Omental fat pad (tissue), 4 donors: ENCODE results near the gene MYO9A. TPM values are rescaled to one million over a fixed set of nuclear protein-coding genes. Genes with fewer than 3 reads are reported as not detected.

Experiments
- ATAC-seq: fragments of 150-250 bp; one replicate; pipeline ENCODE4 v1.9.1; 2016; ENCODE audit warnings: mild to moderate bottlenecking, moderate library complexity; ENCODE audit not compliant: low FRiP score
- DNase-seq: peaks from one replicate; pipeline ENCODE4 v3.0.0-alpha.2; 2019; ENCODE audit warnings: low spot score
- total RNA-seq, 4 donors: library from RNA; depleted of rRNA; stranded (reverse); fragments of >200 nt; gene quantifications; one replicate each; pipeline ENCODE4 v1.1.0, GENCODE V29; 2016
- TF ChIP-seq, protein P1 (sequence below), 3 donors: fragments of 450-650 bp; IDR thresholded peaks; one replicate each; pipeline ENCODE4 v1.5.1; 2016 to 2017; ENCODE audit warnings: antibody characterized with exemption in 3 of 3, mild to moderate bottlenecking in 3 of 3, moderate library complexity in 2 of 3

Gene MYO9A
- total RNA-seq, 4 donors from 2014 or later = 31.6 to 82.9 (median 48.7) TPM

DNA sequence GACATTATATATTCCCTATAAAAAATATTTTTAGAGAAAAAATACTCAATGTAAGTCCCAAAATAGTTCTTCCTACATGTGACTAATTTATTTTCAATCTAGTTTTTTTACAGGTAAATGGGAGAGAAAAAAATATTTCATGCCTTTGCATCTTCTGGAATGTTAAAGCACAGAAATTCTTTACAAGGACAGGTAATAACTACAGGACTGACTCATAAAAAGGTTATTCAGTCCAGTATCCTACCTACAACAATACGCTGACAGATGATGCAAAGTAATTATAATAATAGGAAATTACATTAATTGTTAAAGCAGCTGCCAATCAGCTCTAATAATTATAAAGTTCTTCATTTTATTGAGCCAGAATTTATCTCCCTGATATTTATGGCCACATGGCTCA is 147.5 kb downstream of the MYO9A start:
- TF ChIP-seq, protein P1, sequence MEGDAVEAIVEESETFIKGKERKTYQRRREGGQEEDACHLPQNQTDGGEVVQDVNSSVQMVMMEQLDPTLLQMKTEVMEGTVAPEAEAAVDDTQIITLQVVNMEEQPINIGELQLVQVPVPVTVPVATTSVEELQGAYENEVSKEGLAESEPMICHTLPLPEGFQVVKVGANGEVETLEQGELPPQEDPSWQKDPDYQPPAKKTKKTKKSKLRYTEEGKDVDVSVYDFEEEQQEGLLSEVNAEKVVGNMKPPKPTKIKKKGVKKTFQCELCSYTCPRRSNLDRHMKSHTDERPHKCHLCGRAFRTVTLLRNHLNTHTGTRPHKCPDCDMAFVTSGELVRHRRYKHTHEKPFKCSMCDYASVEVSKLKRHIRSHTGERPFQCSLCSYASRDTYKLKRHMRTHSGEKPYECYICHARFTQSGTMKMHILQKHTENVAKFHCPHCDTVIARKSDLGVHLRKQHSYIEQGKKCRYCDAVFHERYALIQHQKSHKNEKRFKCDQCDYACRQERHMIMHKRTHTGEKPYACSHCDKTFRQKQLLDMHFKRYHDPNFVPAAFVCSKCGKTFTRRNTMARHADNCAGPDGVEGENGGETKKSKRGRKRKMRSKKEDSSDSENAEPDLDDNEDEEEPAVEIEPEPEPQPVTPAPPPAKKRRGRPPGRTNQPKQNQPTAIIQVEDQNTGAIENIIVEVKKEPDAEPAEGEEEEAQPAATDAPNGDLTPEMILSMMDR (IDR thresholded peaks at IDR 0.05) = no peak
- no peak for ATAC-seq
- no peak for DNase-seq

DNA sequence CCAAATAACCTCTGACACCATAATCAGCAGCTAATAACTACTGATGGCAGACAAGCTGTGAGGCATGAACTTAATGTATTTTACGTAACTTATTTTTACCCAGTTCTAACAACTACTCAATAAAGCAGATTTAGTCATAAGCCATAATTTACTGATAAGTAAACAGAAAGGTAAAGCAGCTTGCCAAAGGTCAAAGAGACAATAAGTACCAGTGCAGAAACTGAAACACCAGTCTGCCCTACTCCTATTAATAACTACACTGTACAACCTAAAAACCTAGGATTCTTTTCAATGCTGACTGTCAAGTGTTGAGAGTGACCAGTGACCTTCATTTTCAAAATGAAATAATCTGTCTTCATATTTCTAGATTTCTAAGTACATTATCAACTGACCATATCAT is 155.4 kb downstream of the MYO9A start:
- TF ChIP-seq, protein P1 (IDR thresholded peaks at IDR 0.05) = no peak
- DNase-seq (no peak), ATAC-seq (no peak)

DNA sequence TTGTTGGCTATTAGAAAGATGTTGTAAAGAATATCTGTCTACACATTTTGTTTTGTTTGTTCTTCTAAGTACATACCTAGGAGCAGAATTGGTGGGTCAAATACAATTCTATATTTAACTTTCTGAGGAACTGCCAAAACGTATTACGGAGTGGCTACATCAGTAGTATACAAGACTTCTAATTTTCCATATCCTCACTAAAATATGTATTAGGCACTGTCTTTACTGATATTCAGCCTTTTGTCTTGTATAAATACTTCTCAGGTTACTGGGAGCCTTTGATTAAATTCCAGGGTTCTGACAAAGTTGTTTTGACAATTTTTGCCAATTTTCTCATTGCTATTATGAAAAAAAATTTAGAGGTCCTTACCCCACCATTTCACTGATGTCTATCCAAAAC is 160.9 kb downstream of the MYO9A start:
- no peak for ATAC-seq
- TF ChIP-seq, protein P1 (IDR thresholded peaks at IDR 0.05) = no peak
- DNase-seq = no peak

DNA sequence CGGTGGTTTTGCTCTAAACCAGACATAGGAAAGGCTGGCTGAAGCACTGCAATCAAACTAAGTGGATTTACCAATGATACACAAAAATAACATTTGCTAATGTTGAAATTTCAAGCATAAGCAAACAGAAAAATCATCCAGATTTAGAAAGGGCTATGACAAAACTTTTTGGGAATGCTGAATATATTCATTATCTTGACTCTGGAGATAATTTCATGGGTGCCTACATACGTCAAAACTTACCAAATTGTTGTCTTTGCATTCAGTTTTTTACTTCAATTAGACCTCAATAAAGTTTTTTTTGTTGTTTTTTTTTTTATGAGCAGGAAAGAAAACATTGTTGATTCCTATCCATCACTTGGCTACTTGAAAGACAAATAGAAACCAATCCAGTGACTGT is 166.8 kb downstream of the MYO9A start:
- ATAC-seq (no peak), DNase-seq (no peak)
- TF ChIP-seq, protein P1 (IDR thresholded peaks at IDR 0.05) = no peak

DNA sequence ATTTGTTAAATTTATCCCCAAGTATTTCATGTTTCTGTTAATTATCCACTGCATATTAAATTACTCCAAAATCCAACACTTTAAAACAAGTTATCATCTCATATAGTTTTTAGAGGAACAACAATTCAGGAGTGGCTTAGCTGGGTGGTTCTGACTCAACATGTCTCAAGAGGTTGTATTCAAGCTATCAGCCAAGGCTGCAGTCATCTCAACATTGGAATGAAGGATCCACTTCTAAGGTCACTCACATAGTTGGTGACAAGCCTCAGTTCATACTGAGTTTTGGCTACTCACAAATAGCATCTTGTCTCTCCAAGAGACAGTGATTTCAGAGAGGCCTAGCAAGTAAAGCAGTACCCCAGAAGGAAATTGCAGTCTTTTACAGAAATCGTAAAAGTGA is 172.9 kb downstream of the MYO9A start:
- DNase-seq = no peak
- TF ChIP-seq, protein P1 (IDR thresholded peaks at IDR 0.05) = no peak
- no peak for ATAC-seq

DNA sequence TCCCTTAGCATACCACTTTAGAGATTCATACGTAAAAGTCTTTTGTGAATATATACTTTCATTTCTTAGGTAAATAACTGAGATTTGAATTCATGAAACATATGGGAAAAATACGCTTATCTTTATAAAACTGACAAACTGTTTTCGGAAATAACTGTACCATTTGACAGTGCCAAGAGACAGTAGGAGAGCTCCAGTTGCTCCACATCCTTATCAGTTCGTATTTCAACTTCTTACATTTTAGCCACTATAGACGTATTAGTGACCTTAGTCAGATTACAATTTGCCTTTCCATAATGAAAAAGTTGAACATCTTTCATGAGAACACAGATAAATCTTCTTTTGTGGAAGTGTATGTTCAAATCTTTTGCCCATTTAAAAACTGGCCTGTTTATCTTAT is 174.1 kb downstream of the MYO9A start:
- ATAC-seq (no peak), DNase-seq (no peak)
- TF ChIP-seq, protein P1 (IDR thresholded peaks at IDR 0.05) = no peak

DNA sequence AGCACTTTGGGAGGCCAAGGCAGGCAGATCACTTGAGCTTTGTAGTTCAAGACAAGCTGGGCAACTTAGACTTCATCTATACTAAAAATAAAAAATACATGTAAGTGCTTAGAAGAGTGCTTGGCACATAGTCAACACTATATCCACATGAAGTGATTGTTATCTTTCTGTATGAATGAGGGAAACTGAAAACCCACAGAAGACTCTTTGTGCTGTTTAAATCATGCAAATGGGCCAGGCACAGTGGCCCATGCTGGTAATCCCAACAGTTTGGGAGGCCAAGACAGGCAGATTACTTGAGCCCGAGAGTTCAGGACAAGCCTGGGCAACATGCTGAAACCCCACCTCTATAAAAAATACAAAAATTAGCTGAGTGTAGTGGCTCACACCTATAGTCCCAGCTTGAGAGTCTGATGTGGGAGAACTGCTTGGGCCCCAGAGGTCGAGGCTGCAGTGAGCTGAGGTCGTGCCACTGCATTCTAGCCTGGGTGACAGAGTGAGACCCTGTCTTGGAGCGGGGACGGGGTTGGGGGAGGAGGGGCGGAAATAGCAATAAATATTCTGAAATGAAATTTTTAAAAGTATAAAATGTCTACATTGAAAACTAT is 177.9 kb downstream of the MYO9A start:
- DNase-seq = no peak
- no peak for ATAC-seq
- TF ChIP-seq, protein P1 (IDR thresholded peaks at IDR 0.05) = no peak
